K562 (cell line): ENCODE data around the gene KCTD19. TPM values are rescaled to one million over a fixed set of nuclear protein-coding genes. Genes with fewer than 3 reads are reported as not detected.

Source experiments
- AFF1 ChIP-seq, 2 experiments: fragments of 450-650 bp; IDR thresholded peaks; 2 replicates each; pipeline ENCODE4 v1.6.1; 2018; ENCODE audit warnings: mild to moderate bottlenecking in 2 of 2, low read depth in 1 of 2; ENCODE audit not compliant: partially characterized antibody in 2 of 2
- CXXC5 ChIP-seq: fragments of 250-450 bp; sonication (Bioruptor Pico); IDR thresholded peaks from 2 replicates; pipeline ENCODE4 v1.8.0; 2022; ENCODE audit warnings: inconsistent platforms, mild to moderate bottlenecking, moderate library complexity
- E2F5 ChIP-seq: sonication (generic); formaldehyde crosslinking; IDR thresholded peaks from 2 replicates; pipeline ENCODE4 v1.8.0; 2022; ENCODE audit warnings: mild to moderate bottlenecking, missing genetic modification reagents
- HMBOX1 ChIP-seq: sonication (generic); IDR thresholded peaks from 2 replicates; pipeline ENCODE4 v1.6.1; 2016
- MAFG ChIP-seq: fragments of 450-650 bp; conservative IDR thresholded peaks from 2 replicates; pipeline ENCODE4 v1.6.1; 2016; ENCODE audit warnings: missing genetic modification characterization, missing compliant biosample characterization
- MAX ChIP-seq: sonication (generic); formaldehyde crosslinking; IDR thresholded peaks from 2 replicates; pipeline ENCODE4 v1.9.0; 2022; ENCODE audit warnings: mild to moderate bottlenecking, missing genetic modification reagents
- NCOA4 ChIP-seq: fragments of 450-650 bp; IDR thresholded peaks from 2 replicates; pipeline ENCODE4 v1.6.1; 2018; ENCODE audit warnings: mild to moderate bottlenecking; ENCODE audit not compliant: partially characterized antibody
- NR3C1 ChIP-seq: sonication (generic); formaldehyde crosslinking; IDR thresholded peaks from 2 replicates; pipeline ENCODE4 v1.8.1; 2022; ENCODE audit warnings: missing genetic modification reagents
- NR4A1 ChIP-seq, 2 experiments: fragments of 250-450 bp in 1 of 2; fragments of 450-650 bp in 1 of 2; sonication (Bioruptor Pico) in 1 of 2; IDR thresholded peaks; 2 replicates each; pipeline versions ENCODE4 v1.4.0 to v1.6.1; 2016 to 2020; ENCODE audit warnings: mild to moderate bottlenecking in 2 of 2, missing compliant biosample characterization in 1 of 2, missing genetic modification characterization in 1 of 2, moderate library complexity in 1 of 2
- PHTF2 ChIP-seq: fragments of 250-450 bp; sonication (Bioruptor Pico); IDR thresholded peaks from 2 replicates; pipeline ENCODE4 v1.5.0; 2021; ENCODE audit warnings: mild to moderate bottlenecking
- SAFB ChIP-seq: fragments of 200-400 bp; formaldehyde crosslinking; IDR thresholded peaks from 2 replicates; pipeline ENCODE4 v1.6.1; 2017; ENCODE audit warnings: low read depth, low read length, borderline replicate concordance
- SIX5 ChIP-seq, 2 experiments: IDR thresholded peaks; 2 replicates each; pipeline ENCODE4 v1.6.1; 2011; ENCODE audit warnings: low read length in 2 of 2, borderline replicate concordance in 1 of 2, low read depth in 1 of 2, mild to moderate bottlenecking in 1 of 2, moderate library complexity in 1 of 2; ENCODE audit not compliant: insufficient read depth in 1 of 2
- TCF7L2 ChIP-seq: fragments of 150-350 bp; IDR thresholded peaks from 2 replicates; pipeline ENCODE4 v1.6.1; 2016; ENCODE audit warnings: low read depth, mild to moderate bottlenecking, low read length, moderate library complexity
- UBTF ChIP-seq, 2 experiments: IDR thresholded peaks; 2 replicates each; pipeline ENCODE4 v1.6.1; 2012; ENCODE audit warnings: improper control_type of control experiment in 2 of 2, low read depth in 2 of 2, low read length in 2 of 2, borderline replicate concordance in 1 of 2
- ZNF586 ChIP-seq: fragments of 450-650 bp; formaldehyde crosslinking; conservative IDR thresholded peaks from 2 replicates; pipeline ENCODE4 v1.4.0; 2020; ENCODE audit warnings: mild to moderate bottlenecking, moderate library complexity
- polyA plus RNA-seq, 8 experiments: library from polyadenylated mRNA; depleted of rRNA in 4 of 8; stranded (reverse) in 5 of 8; unstranded in 3 of 8; fragments of >200 nt; fragmentation: Nextera tagmentation in 2 of 8; fragmentation: Illumina TruSeq in 1 of 8; extraction: Ambion mirVana in 2 of 8; extraction: Trizol in 1 of 8; gene quantifications; 2 replicates each; pipeline versions ENCODE4 v1.2.1 to v1.2.3, GENCODE V29; 2011 to 2014; ENCODE audit warnings: inconsistent platforms in 1 of 8, missing spikeins in 1 of 8
- total RNA-seq, 7 experiments: library from RNA; depleted of rRNA in 6 of 7; stranded (reverse); fragments of >200 nt in 6 of 7; fragmentation: Illumina TruSeq in 2 of 7; extraction: Trizol in 2 of 7; gene quantifications; 2 replicates each; pipeline versions ENCODE4 v1.2.1 to v1.2.3, GENCODE V29; 2011 to 2021; ENCODE audit warnings: low replicate concordance in 1 of 7

Gene KCTD19
- total and polyA plus RNA-seq, 9 of the 15 experiments (the other 6 are each of a cell fraction or from before 2014, with no cell fraction given), result 0.03 to 0.91 (median 0.22) TPM; not detected in 2

GRCh38 chr16:67260426-67261063 is 66.0 kb downstream of the KCTD19 start (continued):
- TF ChIP-seq ZNF586 (CRISPR knock-in tag) (no peak), NR3C1 (CRISPR knock-in tag) (no peak), MAX (CRISPR knock-in tag) (no peak), E2F5 (CRISPR knock-in tag) (no peak), CXXC5 (no peak), AFF1 (IDR thresholded peaks at IDR 0.05; ENCODE audit: low read depth in 1 of 2, partially characterized antibody in 2 of 2) (no peak), SAFB (no peak), PHTF2 (CRISPR knock-in tag) (no peak), SIX5 (IDR thresholded peaks at IDR 0.05; ENCODE audit: borderline replicate concordance in 1 of 2, insufficient read depth in 1 of 2, low read depth in 1 of 2, low read length in 2 of 2) (no peak), TCF7L2 (no peak), NCOA4 (no peak), NR4A1 (CRISPR knock-in tag; IDR thresholded peaks at IDR 0.05) (no peak), NR4A1 (tag; IDR thresholded peaks at IDR 0.05) (no peak), UBTF (IDR thresholded peaks at IDR 0.05; ENCODE audit: borderline replicate concordance in 1 of 2, low read depth in 2 of 2, low read length in 2 of 2) (no peak), HMBOX1 (no peak), MAFG (no peak)
